GM12878 (cell line): ENCODE data around the gene CCDC88C. TPM values are rescaled to one million over a fixed set of nuclear protein-coding genes. Genes with fewer than 3 reads are reported as not detected.

Experiments
- ATAC-seq: fragments of 200-7000 bp; cut with Tn5 transposase; 3 replicates; pipeline ENCODE4 v1.9.1; 2020; ENCODE audit warnings: mild to moderate bottlenecking, moderate library complexity
- BruUV-seq: library from RNA; stranded (reverse); fragments of 400-500 nt; replicated peaks from 2 replicates; lab custom pipeline; 2021; lab: Mats Ljungman, UMichigan
- CTCF ChIA-PET: fragments of 300-600 bp; sonication (Branson Sonifier 250); formaldehyde crosslinking; extraction: SDS; loops from one replicate; lab custom pipeline; 2021; ENCODE audit warnings: inconsistent platforms; lab: Yijun Ruan, JAX
- POLR2A ChIA-PET: fragments of 350-600 bp; formaldehyde crosslinking; extraction: SDS; loops from one replicate; lab custom pipeline; 2021; ENCODE audit warnings: inconsistent platforms; lab: Charles Lee
- RAD21 ChIA-PET: fragments of 300-600 bp; sonication (Branson Sonifier 250); formaldehyde crosslinking; loops from one replicate; lab custom pipeline; 2023; ENCODE audit warnings: antibody characterized with exemption; ENCODE audit not compliant: unreplicated experiment; lab: Charles Lee
- SMC1A ChIA-PET: fragments of 300-600 bp; sonication (Branson Sonifier 250); formaldehyde crosslinking; loops from one replicate; lab custom pipeline; 2023; ENCODE audit not compliant: unreplicated experiment, uncharacterized antibody; lab: Charles Lee
- DNase-seq: peaks from one replicate; pipeline ENCODE4 v3.0.0-alpha.2; 2011; ENCODE audit warnings: low read depth, low spot score
- FAIRE-seq: peaks from 3 replicates; lab custom pipeline; 2011; peaks lifted over from hg19 to GRCh38; lab: Jason Lieb, UNC
- H2AFZ ChIP-seq: 2 replicates; pipeline ENCODE4 v1.6.0; 2011; ENCODE audit warnings: low read depth, low read length, control low read depth; ENCODE audit not compliant: control insufficient read depth
- H3K27ac ChIP-seq: 2 replicates; pipeline ENCODE4 v1.5.1; 2011; ENCODE audit warnings: control low read depth; ENCODE audit not compliant: control insufficient read depth, insufficient read depth
- H3K27me3 ChIP-seq, 2 experiments: replicated peaks in 1 of 2; 2 replicates each; pipeline versions ENCODE4 v1.6.0 to v1.6.1; 2011; ENCODE audit warnings: low read length in 1 of 2; ENCODE audit not compliant: control insufficient read depth in 2 of 2, insufficient read depth in 2 of 2
- H3K36me3 ChIP-seq, 2 experiments: 2 replicates each; pipeline ENCODE4 v1.5.1; 2011; ENCODE audit warnings: low read length in 1 of 2; ENCODE audit not compliant: control insufficient read depth in 2 of 2, insufficient read depth in 2 of 2
- H3K4me1 ChIP-seq: 2 replicates; pipeline ENCODE4 v1.6.1; 2011; ENCODE audit warnings: mild to moderate bottlenecking, low read length, moderate library complexity, mixed read lengths; ENCODE audit not compliant: control insufficient read depth, insufficient read depth
- H3K4me2 ChIP-seq: 2 replicates; pipeline ENCODE4 v1.6.0; 2011; ENCODE audit warnings: control low read depth; ENCODE audit not compliant: control insufficient read depth, insufficient read depth
- H3K4me3 ChIP-seq: fragments of 200-600 bp; sonication (generic); 2 replicates; pipeline ENCODE4 v1.5.1; 2016
- H3K79me2 ChIP-seq: 2 replicates; pipeline ENCODE4 v1.6.0; 2011; ENCODE audit warnings: low read length; ENCODE audit not compliant: control insufficient read depth, insufficient read depth
- H3K9ac ChIP-seq: 2 replicates; pipeline ENCODE4 v1.8.0; 2011; ENCODE audit warnings: low read length, control low read depth, mixed read lengths; ENCODE audit not compliant: control insufficient read depth, insufficient read depth
- H3K9me3 ChIP-seq: replicated peaks from 3 replicates; pipeline ENCODE4 v1.5.1; 2011; ENCODE audit warnings: mild to moderate bottlenecking, low read length; ENCODE audit not compliant: control insufficient read depth, insufficient read depth
- H4K20me1 ChIP-seq: 2 replicates; pipeline ENCODE4 v1.6.0; 2011; ENCODE audit not compliant: control insufficient read depth, insufficient read depth
- ATF2 ChIP-seq: IDR thresholded peaks from 2 replicates; pipeline ENCODE4 v1.6.1; 2012; ENCODE audit warnings: low read length, inconsistent platforms
- CHD4 ChIP-seq: fragments of 200-600 bp; sonication (generic); IDR thresholded peaks from 2 replicates; pipeline ENCODE4 v1.6.1; 2016; ENCODE audit warnings: mild to moderate bottlenecking
- ELK1 ChIP-seq: IDR thresholded peaks from 2 replicates; pipeline ENCODE4 v1.6.1; 2012; ENCODE audit warnings: low read depth, low read length, improper control_type of control experiment
- LARP7 ChIP-seq: fragments of 450-650 bp; IDR thresholded peaks from 2 replicates; pipeline ENCODE4 v1.6.1; 2017; ENCODE audit warnings: mild to moderate bottlenecking
- RELB ChIP-seq: fragments of 450-650 bp; IDR thresholded peaks from 2 replicates; pipeline ENCODE4 v1.6.1; 2017; ENCODE audit warnings: low read depth, mild to moderate bottlenecking, moderate library complexity
- SP1 ChIP-seq: IDR thresholded peaks from one replicate; pipeline ENCODE4 v1.6.1; 2011; ENCODE audit warnings: low read depth, low read length
- TAF1 ChIP-seq: IDR thresholded peaks from 2 replicates; pipeline ENCODE4 v1.6.1; 2011; ENCODE audit warnings: mild to moderate bottlenecking, low read depth, low read length, borderline replicate concordance
- YBX1 ChIP-seq: fragments of 450-650 bp; IDR thresholded peaks from 2 replicates; pipeline ENCODE4 v1.6.1; 2016; ENCODE audit warnings: antibody characterized with exemption
- ZNF207 ChIP-seq: fragments of 450-650 bp; IDR thresholded peaks from 2 replicates; pipeline ENCODE4 v1.6.1; 2014; ENCODE audit warnings: antibody characterized with exemption, mild to moderate bottlenecking, borderline replicate concordance
- ZNF687 ChIP-seq: fragments of 450-650 bp; IDR thresholded peaks from 2 replicates; pipeline ENCODE4 v1.6.1; 2017; ENCODE audit warnings: mild to moderate bottlenecking, moderate library complexity
- WGBS: methylation state at CpG from one replicate; pipeline ENCODE4 v1.1.6; 2016; ENCODE audit warnings: low lambda C conversion rate; ENCODE audit not compliant: insufficient replicate concordance, insufficient coverage; ENCODE audit errors: missing lambda C conversion rate; 5-methylcytosine and 5-hydroxymethylcytosine counted together
- in situ Hi-C: fragments of 300-500 bp; cut with MboI; formaldehyde crosslinking; loops from 9 replicates; pipeline ENCODE4 v1.14.3; 2018; ENCODE audit warnings: mixed read lengths
- intact Hi-C: fragments of 100-400 bp; cut with micrococcal nuclease; formaldehyde crosslinking; loops from one replicate; pipeline ENCODE4 v1.14.2; 2022; ENCODE audit not compliant: unreplicated experiment
- polyA plus RNA-seq, 11 experiments: library from polyadenylated mRNA; depleted of rRNA in 4 of 11; unstranded in 6 of 11; stranded (reverse) in 5 of 11; fragments of >200 nt; fragmentation: Nextera tagmentation in 4 of 11; fragmentation: Illumina TruSeq in 1 of 11; extraction: Ambion mirVana in 4 of 11; extraction: Trizol in 1 of 11; gene quantifications; 1 replicate in 1 of 11; 2 replicates in 10 of 11; pipeline versions ENCODE4 v1.2.1 to v1.2.3, GENCODE V29; 2011 to 2016; ENCODE audit warnings: inconsistent platforms in 2 of 11, missing spikeins in 2 of 11, low read depth in 1 of 11
- total RNA-seq, 4 experiments: library from RNA; depleted of rRNA in 3 of 4; stranded (reverse); fragments of >200 nt in 3 of 4; fragmentation: Illumina TruSeq in 1 of 4; extraction: Trizol in 1 of 4; gene quantifications; 2 replicates each; pipeline versions ENCODE4 v1.2.1 to v1.2.3, GENCODE V29; 2013 to 2021

CCDC88C gene
- total and polyA plus RNA-seq, 10 of the 15 experiments (the other 5 are each of a cell fraction or from before 2014, with no cell fraction given) = 4.0 to 79.6 (median 36.6) TPM

- ChIA-PET SMC1A (interaction anchor here (1.0 to 22.7 kb wide), 10 partner anchors 9 to 146 kb away, joined by 3 to 349 read pairs (median 13); partner anchors contain the start of gene CCDC88C), RAD21 (interaction anchor here (0.6 to 9.2 kb wide), 8 partner anchors 10 to 979 kb away, joined by 3 to 104 read pairs (median 34); partner anchors contain the start of gene CCDC88C), POLR2A (interaction anchor here (0.6 to 7.6 kb wide), 11 partner anchors 10 to 134 kb away, joined by 3 to 42 read pairs (median 8); partner anchors contain the start of gene CCDC88C), CTCF (interaction anchor here (0.6 to 6.0 kb wide), 9 partner anchors 18 to 49 kb away, joined by 3 to 48 read pairs (median 8); no protein-coding TSS in a partner anchor)
- intact Hi-C loops = no loop called here
- WGBS = 33% methylated on average over 7 of the region's 7 CpGs
- in situ Hi-C loops = loop anchor here (25.0 kb wide), 1 partner anchor 1388 kb away; no protein-coding TSS in a partner anchor
- peak overlapping the region; percentile 99 for H3K27ac ChIP-seq
- H3K9ac ChIP-seq = peak overlapping the region; percentile 74
- H3K36me3 ChIP-seq = peaks cover 4 to 38% of the 10 kb centered on the region in 2 experiments; a peak in 3 of 4 replicates
- DNase-seq = no peak
- H3K4me2 ChIP-seq = peak overlapping the region; percentile 90
- no peaks in the 10 kb centered on the region for H3K9me3 ChIP-seq
- no peaks in the 10 kb centered on the region for H3K27me3 ChIP-seq
- no peak overlapping the region for H2AFZ ChIP-seq
- H4K20me1 ChIP-seq = no peaks in the 10 kb centered on the region
- H3K4me3 ChIP-seq = peak overlapping the region; percentile 41
- H3K4me1 ChIP-seq = peaks cover 96% of the 10 kb centered on the region
- H3K79me2 ChIP-seq = peaks cover 96% of the 10 kb centered on the region
- peak; percentile 27 for FAIRE-seq
- BruUV-seq = no TSS peak
- ATAC-seq = no peak
- TF ChIP-seq CHD4 (no peak), SP1 (no peak), LARP7 (0 out of 2 replicates have a peak, but pooled peaks have one; percentile 10), RELB (no peak), ZNF207 (no peak), TAF1 (no peak), ATF2 (no peak), YBX1 (no peak), ELK1 (no peak), ZNF687 (peak; percentile 22; the same call in 1 of the 2 replicates)
These were observed 43.2 kb downstream of the CCDC88C start for GRCh38 chr14:91374287-91374878.
